ENCODE data around the gene CHL1. TPM values are rescaled to one million over a fixed set of nuclear protein-coding genes. Genes with fewer than 3 reads are reported as not detected.

CHL1 gene
- total and polyA plus RNA-seq, 2 of the 8 experiments (the other 6 are each of a cell fraction or from before 2014, with no cell fraction given) = 0.05 to 0.99 TPM

DNA sequence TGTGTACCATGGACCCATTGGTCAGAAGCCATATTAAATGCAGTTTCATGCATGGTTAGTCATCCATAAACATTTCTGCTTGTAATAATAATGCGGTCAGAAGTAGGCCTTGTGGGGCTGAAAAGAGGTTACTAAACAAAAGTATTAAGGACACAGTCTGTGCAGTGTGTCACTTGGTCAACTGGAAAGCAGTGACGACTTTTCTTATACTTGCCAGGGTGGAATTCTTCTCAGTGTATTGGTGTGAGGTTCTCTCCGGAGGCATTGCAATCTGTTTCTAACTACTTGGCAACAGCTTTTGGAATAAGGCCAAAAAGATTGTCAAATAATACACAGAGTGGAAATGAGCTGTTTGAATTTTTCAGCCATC lies 46.8 kb downstream of the CHL1 start:
- CTCF ChIA-PET (ENCODE audit: partially characterized antibody) = interaction anchor here (1.2 to 1.3 kb wide), 2 partner anchors 9 to 111 kb away, joined by 3 to 4 read pairs; no protein-coding TSS in a partner anchor
- no peak overlapping the region for H2BK20ac ChIP-seq (ENCODE audit: low read length)
- no peaks in the 10 kb centered on the region for H3K4me1 ChIP-seq (replicated peaks in 1 of 4; ENCODE audit: control insufficient read depth in 3 of 4, insufficient read depth in 4 of 4, low read length in 3 of 4)
- FAIRE-seq (no peak), DNase-seq (ENCODE audit: low read depth in 1 of 2, low spot score in 2 of 2) (no peak)
- H3K36me3 ChIP-seq (ENCODE audit: control insufficient read depth in 2 of 4, insufficient read depth in 4 of 4, low read length in 3 of 4) = no peaks in the 10 kb centered on the region
- H4K91ac ChIP-seq (replicated peaks; ENCODE audit: insufficient read length, low read length) = no peak overlapping the region
- no peak overlapping the region for H2AFZ ChIP-seq (ENCODE audit: low read length)
- H3K14ac ChIP-seq (ENCODE audit: insufficient read length) = no peak overlapping the region
- H3K27ac ChIP-seq (ENCODE audit: low read depth, low read length) = no peak overlapping the region
- no peak overlapping the region for H4K8ac ChIP-seq (ENCODE audit: extremely low read depth, insufficient read depth, low read length)
- H3K4me3 ChIP-seq (ENCODE audit: extremely low read depth in 1 of 4, insufficient read depth in 2 of 4, low read depth in 3 of 4, low read length in 4 of 4) = no peak overlapping the region
- H2AK5ac ChIP-seq (ENCODE audit: low read depth, low read length) = no peak overlapping the region
- no peaks in the 10 kb centered on the region for H4K20me1 ChIP-seq (replicated peaks in 1 of 2; ENCODE audit: control insufficient read depth in 1 of 2, insufficient read depth in 2 of 2, low read length in 2 of 2)
- no peaks in the 10 kb centered on the region for H3K79me1 ChIP-seq (ENCODE audit: low read depth, low read length)
- H3K4ac ChIP-seq (replicated peaks; ENCODE audit: insufficient read length, low read depth, low read length) = no peak overlapping the region
- no peak overlapping the region for H3K4me2 ChIP-seq (ENCODE audit: insufficient read depth in 1 of 2, low read depth in 2 of 2, low read length in 2 of 2)
- TF ChIP-seq, protein P1, sequence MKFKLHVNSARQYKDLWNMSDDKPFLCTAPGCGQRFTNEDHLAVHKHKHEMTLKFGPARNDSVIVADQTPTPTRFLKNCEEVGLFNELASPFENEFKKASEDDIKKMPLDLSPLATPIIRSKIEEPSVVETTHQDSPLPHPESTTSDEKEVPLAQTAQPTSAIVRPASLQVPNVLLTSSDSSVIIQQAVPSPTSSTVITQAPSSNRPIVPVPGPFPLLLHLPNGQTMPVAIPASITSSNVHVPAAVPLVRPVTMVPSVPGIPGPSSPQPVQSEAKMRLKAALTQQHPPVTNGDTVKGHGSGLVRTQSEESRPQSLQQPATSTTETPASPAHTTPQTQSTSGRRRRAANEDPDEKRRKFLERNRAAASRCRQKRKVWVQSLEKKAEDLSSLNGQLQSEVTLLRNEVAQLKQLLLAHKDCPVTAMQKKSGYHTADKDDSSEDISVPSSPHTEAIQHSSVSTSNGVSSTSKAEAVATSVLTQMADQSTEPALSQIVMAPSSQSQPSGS (IDR thresholded peaks at IDR 0.05; ENCODE audit: low read length) = no peak
- TF ChIP-seq SP4 (IDR thresholded peaks at IDR 0.05; ENCODE audit: low read length) (no peak), CBX8 (IDR thresholded peaks at IDR 0.05; ENCODE audit: borderline replicate concordance, low read depth, low read length) (no peak), RFX5 (IDR thresholded peaks at IDR 0.05; ENCODE audit: borderline replicate concordance, low read depth, low read length) (no peak), GABPA (IDR thresholded peaks at IDR 0.05; ENCODE audit: borderline replicate concordance, insufficient read depth, low read length) (no peak), BACH1 (IDR thresholded peaks at IDR 0.05; ENCODE audit: low read length) (no peak), ZNF274 (IDR thresholded peaks at IDR 0.05; ENCODE audit: borderline replicate concordance, extremely low read depth, low read length) (no peak)
- TF ChIP-seq, protein P2, sequence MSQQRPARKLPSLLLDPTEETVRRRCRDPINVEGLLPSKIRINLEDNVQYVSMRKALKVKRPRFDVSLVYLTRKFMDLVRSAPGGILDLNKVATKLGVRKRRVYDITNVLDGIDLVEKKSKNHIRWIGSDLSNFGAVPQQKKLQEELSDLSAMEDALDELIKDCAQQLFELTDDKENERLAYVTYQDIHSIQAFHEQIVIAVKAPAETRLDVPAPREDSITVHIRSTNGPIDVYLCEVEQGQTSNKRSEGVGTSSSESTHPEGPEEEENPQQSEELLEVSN (IDR thresholded peaks at IDR 0.05) = no peak
- TF ChIP-seq, protein P3, sequence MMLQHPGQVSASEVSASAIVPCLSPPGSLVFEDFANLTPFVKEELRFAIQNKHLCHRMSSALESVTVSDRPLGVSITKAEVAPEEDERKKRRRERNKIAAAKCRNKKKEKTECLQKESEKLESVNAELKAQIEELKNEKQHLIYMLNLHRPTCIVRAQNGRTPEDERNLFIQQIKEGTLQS (IDR thresholded peaks at IDR 0.05; ENCODE audit: insufficient read depth, low read depth, low read length) = no peak
- H2BK12ac ChIP-seq (ENCODE audit: low read depth, low read length) = no peak overlapping the region
- no peak overlapping the region for H2BK5ac ChIP-seq (ENCODE audit: low read depth, low read length)
- no peaks in the 10 kb centered on the region for H3K23me2 ChIP-seq (ENCODE audit: low read depth, low read length)
- no peak overlapping the region for H3K18ac ChIP-seq (ENCODE audit: extremely low read depth, low read length)
- no peak overlapping the region for H3K56ac ChIP-seq (replicated peaks; ENCODE audit: insufficient read length, low read depth, low read length)
- no peak overlapping the region for H3K9ac ChIP-seq (replicated peaks in 1 of 4; ENCODE audit: extremely low read depth in 1 of 4, low read depth in 3 of 4, low read length in 3 of 4)
- no peaks in the 10 kb centered on the region for H3K79me2 ChIP-seq (ENCODE audit: control insufficient read depth in 1 of 2, insufficient read depth in 2 of 2, low read length in 2 of 2)
- 95% methylated on average over 3 of the region's 3 CpGs; no CpG with 5 or more reads in 1 of the 2 experiments for WGBS, 2 experiments (ENCODE audit: extremely low coverage in 1 of 2, insufficient coverage in 1 of 2, insufficient read length in 1 of 2, insufficient replicate concordance in 2 of 2, low coverage in 1 of 2, low lambda C conversion rate in 2 of 2, missing lambda C conversion rate in 1 of 2)
- no peak overlapping the region for H2BK15ac ChIP-seq (ENCODE audit: low read length)
- H3K27me3 ChIP-seq (replicated peaks in 1 of 4; ENCODE audit: control insufficient read depth in 3 of 4, extremely low read depth in 1 of 4, insufficient read depth in 3 of 4, low read length in 3 of 4) = no peaks in the 10 kb centered on the region
- no peak overlapping the region for H4K5ac ChIP-seq (ENCODE audit: insufficient read length, low read depth, low read length)
- H3K23ac ChIP-seq (ENCODE audit: insufficient read length) = no peak overlapping the region
- no peaks in the 10 kb centered on the region for H3K9me3 ChIP-seq (ENCODE audit: insufficient read depth in 2 of 2, low read depth in 1 of 2, low read length in 1 of 2)
- POLR2A ChIA-PET (ENCODE audit: partially characterized antibody) = no interaction called here
- H2BK120ac ChIP-seq (replicated peaks; ENCODE audit: low read depth, low read length) = no peak overlapping the region
